Suprapubic skin (tissue), 4 donors: Measurements from ENCODE around the gene LUZP4.

Experiments
- CTCF ChIP-seq, 2 donors: fragments of 200-600 bp in 1 of 2; fragments of 450-650 bp in 1 of 2; sonication (generic) in 1 of 2; IDR thresholded peaks; one replicate each; pipeline ENCODE4 v1.5.1; 2016 to 2019; ENCODE audit warnings: antibody characterized with exemption in 2 of 2, mild to moderate bottlenecking in 1 of 2, moderate library complexity in 1 of 2
- EP300 ChIP-seq: sonication (generic); formaldehyde crosslinking; IDR thresholded peaks from one replicate; pipeline ENCODE4 v1.6.1; 2017; ENCODE audit warnings: antibody characterized with exemption
- POLR2A ChIP-seq, 2 donors: fragments of 450-650 bp; IDR thresholded peaks; one replicate each; pipeline ENCODE4 v1.6.1; 2017; ENCODE audit warnings: antibody characterized with exemption in 2 of 2, mild to moderate bottlenecking in 2 of 2, moderate library complexity in 2 of 2
- POLR2AphosphoS5 ChIP-seq, 3 donors: sonication (generic); formaldehyde crosslinking; IDR thresholded peaks; one replicate each; pipeline ENCODE4 v1.6.1; 2017; ENCODE audit warnings: antibody characterized with exemption in 3 of 3

GRCh38 chrX:115341421-115341820, 51.9 kb downstream of the LUZP4 start:
- TF ChIP-seq POLR2AphosphoS5 (IDR thresholded peaks at IDR 0.05) (no peak), EP300 (no peak), CTCF (IDR thresholded peaks at IDR 0.05) (no peak), POLR2A (IDR thresholded peaks at IDR 0.05) (no peak)
